Measurements from ENCODE around the gene ABI1.

ABI1 gene

GRCh38 chr10:26854524-26854923 is 6.2 kb downstream of the ABI1 start:
- DNase-seq = no peak

- DNase-seq = no peak
These were observed 16.3 kb downstream of the ABI1 start for GRCh38 chr10:26844396-26844975.

GRCh38 chr10:26843736-26844135 is 17.0 kb downstream of the ABI1 start:
- DNase-seq = no peak

- no peak for DNase-seq
These were observed 18.9 kb downstream of the ABI1 start for GRCh38 chr10:26841733-26842317.

GRCh38 chr10:26840938-26841732 is 19.6 kb downstream of the ABI1 start:
- peak in 1 of 2 experiments; percentile 20 for DNase-seq

GRCh38 chr10:26839966-26840627 is 20.7 kb downstream of the ABI1 start:
- DNase-seq = no peak

GRCh38 chr10:26837139-26837538 is 23.6 kb downstream of the ABI1 start:
- no peak for DNase-seq

GRCh38 chr10:26835025-26835424 is 25.7 kb downstream of the ABI1 start:
- DNase-seq = no peak

- no peak for DNase-seq
These were observed 27.8 kb downstream of the ABI1 start for GRCh38 chr10:26832960-26833359.

- DNase-seq = no peak
These were observed 28.8 kb downstream of the ABI1 start for GRCh38 chr10:26831936-26832335.

- no peak for DNase-seq
These were observed 30.8 kb downstream of the ABI1 start for GRCh38 chr10:26829810-26830515.

- DNase-seq = no peak
These were observed 36.6 kb downstream of the ABI1 start for GRCh38 chr10:26824015-26824690.

- DNase-seq = no peak
These were observed 38.8 kb downstream of the ABI1 start for GRCh38 chr10:26821699-26822570.

GRCh38 chr10:26815500-26815899 is 45.3 kb downstream of the ABI1 start:
- DNase-seq = no peak

- DNase-seq = no peak
These were observed 50.2 kb downstream of the ABI1 start for GRCh38 chr10:26810435-26811026.

- DNase-seq = no peak
These were observed 50.8 kb downstream of the ABI1 start for GRCh38 chr10:26809973-26810372.

GRCh38 chr10:26807532-26807931 is 53.2 kb downstream of the ABI1 start:
- no peak for DNase-seq

GRCh38 chr10:26806557-26806956 is 54.2 kb downstream of the ABI1 start:
- no peak for DNase-seq

GRCh38 chr10:26805567-26806245 is 55.1 kb downstream of the ABI1 start:
- no peak for DNase-seq

Data from NCI-H2081 (cell line).